ENCODE results near the gene MISP. TPM values are rescaled to one million over a fixed set of nuclear protein-coding genes. Genes with fewer than 3 reads are reported as not detected.

Gene MISP
- total and polyA plus RNA-seq, 2 of the 13 experiments (the other 11 are each of a cell fraction or from before 2014, with no cell fraction given): 0.67 to 1.3 TPM

GRCh38 chr19:742540-743075, 8.3 kb upstream of the MISP start:
- Histone ChIP-seq H4K20me1 (ENCODE audit: insufficient read depth, low read length) (no peaks in the 10 kb centered on the region), H3K4me3 (replicated peaks in 1 of 3; ENCODE audit: insufficient read depth in 1 of 3, low read depth in 2 of 3, low read length in 3 of 3) (no peak overlapping the region), H3K9me3 (ENCODE audit: low read length) (no peaks in the 10 kb centered on the region), H3K36me3 (replicated peaks in 1 of 2; ENCODE audit: control insufficient read depth in 1 of 2, insufficient read depth in 2 of 2, low read length in 2 of 2) (no peaks in the 10 kb centered on the region), H3K4me1 (ENCODE audit: insufficient read depth, low read length) (peaks cover 57% of the 10 kb centered on the region), H3K79me2 (ENCODE audit: insufficient read depth, low read length) (no peaks in the 10 kb centered on the region), H2AFZ (ENCODE audit: low read length) (no peak overlapping the region), H3K4me2 (ENCODE audit: low read depth, low read length) (no peak overlapping the region), H3K27me3 (ENCODE audit: control insufficient read depth in 1 of 2, insufficient read depth in 2 of 2, low read length in 2 of 2) (no peaks in the 10 kb centered on the region), H3K9ac (ENCODE audit: insufficient read depth, low read depth, low read length) (no peak overlapping the region), H3K27ac (ENCODE audit: extremely low read length, insufficient read depth, low read length) (no peak overlapping the region)
- WGBS (ENCODE audit: low lambda C conversion rate): 95% methylated on average over 21 of the region's 24 CpGs
- POLR2A ChIA-PET: interaction anchor here (0.5 to 1.3 kb wide), 2 partner anchors 62 to 290 kb away, joined by 3 to 4 read pairs; no protein-coding TSS in a partner anchor
- in situ Hi-C loops (cut with HindIII; ENCODE audit: extremely low pct_ligation_motif_present, low pct_unique_long_range_greater_than_20kb) (no loop called here), intact Hi-C loops (cut with micrococcal nuclease; ENCODE audit: unreplicated experiment) (no loop called here)
- FAIRE-seq: no peak
- BruUV-seq (replicated peaks): no TSS peak
- TF ChIP-seq ZNF280B (CRISPR knock-in tag; IDR thresholded peaks at IDR 0.05; ENCODE audit: borderline replicate concordance) (no peak), ONECUT2 (CRISPR knock-in tag; IDR thresholded peaks at IDR 0.05) (no peak), FOXM1 (CRISPR knock-in tag; IDR thresholded peaks at IDR 0.05) (no peak), FOXO4 (CRISPR knock-in tag; conservative IDR thresholded peaks at IDR 0.05) (0 out of 2 replicates have a peak, but pooled peaks have one; percentile 57), MAFF (IDR thresholded peaks at IDR 0.05; ENCODE audit: low read depth, low read length) (no peak)
- ATAC-seq: no peak
- DNase-seq (ENCODE audit: low spot score): no peak
- CTCF ChIA-PET (ENCODE audit: low intra/inter-chr PET ratio, low total read pairs): no interaction called here

Data from HepG2 (cell line).